GM19372 (cell line): ENCODE data around the gene GZMB.
"Not testable (repeated sequence)": the region's sequence is repeated elsewhere in the genome, so short reads cannot be mapped to it uniquely, and the experiment has no call there.

Experiments used
- ATAC-seq: cut with Tn5 transposase; IDR thresholded peaks from one replicate; pipeline ENCODE4 v1.9.1; 2021; ENCODE audit warnings: mild to moderate bottlenecking, low read depth, moderate library complexity; ENCODE audit not compliant: unreplicated experiment

Gene GZMB

DNA sequence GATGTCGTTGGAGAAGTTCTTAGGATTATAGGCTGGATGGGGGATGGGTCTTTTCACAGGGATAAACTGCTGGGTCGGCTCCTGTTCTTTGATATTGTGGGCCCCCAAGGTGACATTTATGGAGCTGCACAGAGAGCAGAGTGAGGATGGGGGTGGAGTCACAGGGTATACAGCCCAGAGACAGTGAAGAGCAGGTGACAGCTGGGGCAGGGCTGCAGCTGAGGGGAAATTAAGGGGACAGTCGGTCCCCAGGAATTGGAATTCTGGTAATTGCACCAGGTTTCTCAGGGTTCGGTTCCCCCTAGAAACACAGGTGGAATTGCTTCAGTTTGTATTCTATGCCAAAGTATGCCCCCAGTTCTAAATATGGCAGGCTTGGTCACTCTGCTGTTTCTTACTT lies 1.7 kb downstream of the GZMB start:
- ATAC-seq: no peak

DNA sequence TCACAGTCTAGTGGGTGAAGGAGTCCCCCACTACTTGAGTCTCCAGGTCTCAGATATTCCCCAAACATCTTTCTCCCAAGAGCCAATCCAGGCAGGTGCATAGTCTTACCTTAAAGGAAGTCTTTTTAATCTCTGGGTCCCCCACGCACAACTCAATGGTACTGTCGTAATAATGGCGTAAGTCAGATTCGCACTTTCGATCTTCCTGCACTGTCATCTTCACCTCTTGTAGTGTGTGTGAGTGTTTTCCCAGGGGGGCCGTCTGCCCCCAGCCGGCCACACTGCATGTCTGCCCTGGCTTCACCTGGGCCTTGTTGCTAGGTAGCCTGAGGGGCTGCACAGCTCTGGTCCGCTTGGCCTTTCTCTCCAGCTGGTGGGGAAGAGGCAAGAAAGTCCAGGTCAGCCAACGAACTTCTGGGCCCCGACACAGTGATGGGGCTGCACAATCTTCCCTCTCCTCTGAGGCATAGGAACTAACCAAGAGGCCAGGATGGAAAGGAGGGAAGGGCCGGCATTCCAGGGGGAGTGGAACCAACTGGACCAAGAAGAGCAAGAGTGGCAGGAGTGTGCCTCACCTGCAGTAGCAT lies 2.1 kb downstream of the GZMB start:
- ATAC-seq: no peak

DNA sequence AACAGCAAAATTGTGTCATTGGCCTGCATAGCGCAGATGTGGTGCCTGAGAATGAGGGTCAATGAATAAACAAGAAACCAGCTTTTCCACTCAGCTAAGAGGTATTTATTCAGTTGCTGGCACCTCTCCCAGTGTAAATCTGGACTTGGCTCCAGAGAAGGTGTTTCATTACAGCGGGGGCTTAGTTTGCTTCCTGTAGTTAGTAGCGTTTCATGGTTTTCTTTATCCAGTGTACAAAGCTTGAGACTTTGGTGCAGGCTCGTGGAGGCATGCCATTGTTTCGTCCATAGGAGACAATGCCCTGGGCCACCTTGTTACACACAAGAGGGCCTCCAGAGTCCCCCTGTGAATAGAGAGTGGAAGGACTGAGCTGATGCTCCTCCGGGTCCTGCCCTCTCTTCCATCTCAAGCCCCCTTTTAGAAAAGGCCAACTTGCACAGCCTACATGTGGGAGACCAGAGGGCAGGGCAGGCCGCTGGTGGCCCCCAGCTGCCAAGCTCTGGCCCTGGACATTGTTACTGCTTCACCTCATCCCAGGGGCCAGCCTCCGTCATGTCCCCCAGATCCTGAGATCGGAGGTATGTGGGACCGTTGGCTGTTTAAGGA lies 3.0 kb downstream of the GZMB start:
- no peak for ATAC-seq

DNA sequence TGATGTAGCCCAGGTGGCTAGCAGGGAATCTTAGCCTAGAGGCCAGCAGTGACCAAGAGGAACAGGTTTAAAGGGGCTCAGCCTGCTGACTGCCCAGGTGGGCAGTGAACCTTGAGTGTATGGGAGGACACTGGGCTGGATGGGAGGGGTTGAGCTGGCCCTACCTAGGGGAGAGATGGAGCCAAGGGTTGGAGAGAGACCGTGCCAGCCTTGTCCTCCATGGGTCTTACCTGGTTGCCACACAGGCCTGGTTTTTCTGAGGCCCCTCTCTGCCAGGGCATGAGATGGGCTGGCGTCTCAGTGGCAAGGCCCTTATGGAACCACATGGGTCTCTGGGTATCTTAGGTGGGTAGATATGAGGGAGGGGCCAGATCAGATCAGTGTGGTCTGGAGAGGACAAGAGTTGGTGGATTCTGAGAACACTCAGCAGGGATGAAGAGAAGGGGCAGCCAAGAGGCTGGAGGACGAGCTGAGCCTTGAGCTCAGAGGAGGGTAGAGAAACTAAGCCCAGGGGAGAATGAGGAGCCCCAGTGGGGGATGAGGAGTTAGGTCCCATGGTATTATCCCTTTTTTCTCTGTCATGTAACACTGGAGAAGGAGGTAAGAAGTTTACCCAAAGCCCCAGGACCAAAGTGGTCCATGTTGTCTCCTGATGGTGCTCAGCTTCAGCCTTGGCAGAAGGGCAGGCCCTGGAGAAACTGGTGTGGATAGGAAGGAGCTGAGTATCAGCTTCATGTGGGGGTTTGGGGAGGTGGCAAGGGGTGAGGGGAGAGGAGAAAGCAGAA lies 3.7 kb downstream of the GZMB start:
- ATAC-seq: no peak

DNA sequence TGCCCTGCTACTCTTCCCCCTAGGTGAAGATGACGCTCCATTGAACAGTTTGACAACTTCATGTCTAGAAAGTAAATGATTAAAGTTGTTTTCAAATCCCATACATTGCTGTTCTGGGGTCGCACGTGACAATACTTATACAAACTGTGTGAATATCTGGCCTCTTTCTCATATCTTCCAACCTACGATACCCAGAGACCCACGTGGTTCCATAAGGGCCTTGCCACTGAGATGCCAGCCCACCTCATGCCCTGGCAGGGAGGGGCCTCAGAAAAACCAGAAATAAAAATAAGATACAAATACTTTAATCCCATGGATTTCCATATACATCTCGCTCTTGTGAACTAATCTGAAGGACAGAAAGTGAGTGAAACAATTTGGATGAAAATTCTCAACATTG lies 4.5 kb downstream of the GZMB start:
- ATAC-seq: no peak

DNA sequence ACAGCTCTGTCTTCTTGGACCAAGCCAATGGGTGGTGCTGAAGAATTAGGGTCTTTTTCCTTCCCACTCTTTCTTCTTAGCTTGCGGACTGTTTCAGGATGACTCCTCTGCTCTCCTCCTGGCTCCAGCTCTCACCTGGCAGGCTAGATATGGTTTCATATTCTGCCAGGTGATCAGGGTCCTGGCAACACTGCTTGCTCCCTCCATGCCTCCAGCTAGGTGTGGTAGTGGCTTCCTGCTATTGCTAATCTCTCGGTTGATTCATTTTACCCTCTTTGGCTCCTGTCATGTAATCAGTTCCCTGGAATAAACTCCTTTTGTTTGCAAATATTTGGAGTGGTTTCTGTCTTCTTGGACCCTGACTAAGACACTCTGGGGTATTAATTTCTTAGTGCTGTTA lies 20.2 kb downstream of the GZMB start:
- no peak for ATAC-seq

DNA sequence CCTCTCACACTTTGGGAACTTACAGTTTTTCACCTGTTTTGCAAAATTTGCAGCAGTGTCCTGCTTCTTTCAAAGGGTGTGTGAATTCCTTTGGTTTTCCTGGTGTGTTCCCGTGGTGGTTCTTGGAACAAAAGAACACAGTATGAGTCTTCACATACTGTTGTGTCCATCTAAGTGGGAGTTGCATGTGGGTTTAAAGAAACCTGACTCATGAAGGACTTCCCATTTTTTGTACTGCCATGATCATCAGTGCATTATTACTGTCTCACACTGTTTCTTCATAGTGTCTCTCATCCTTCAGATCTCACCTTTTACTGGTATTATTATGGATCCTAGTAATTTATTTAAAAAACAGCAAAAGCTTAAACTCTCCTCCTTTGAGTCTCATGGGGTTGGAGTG lies 20.7 kb downstream of the GZMB start:
- ATAC-seq: no peak

DNA sequence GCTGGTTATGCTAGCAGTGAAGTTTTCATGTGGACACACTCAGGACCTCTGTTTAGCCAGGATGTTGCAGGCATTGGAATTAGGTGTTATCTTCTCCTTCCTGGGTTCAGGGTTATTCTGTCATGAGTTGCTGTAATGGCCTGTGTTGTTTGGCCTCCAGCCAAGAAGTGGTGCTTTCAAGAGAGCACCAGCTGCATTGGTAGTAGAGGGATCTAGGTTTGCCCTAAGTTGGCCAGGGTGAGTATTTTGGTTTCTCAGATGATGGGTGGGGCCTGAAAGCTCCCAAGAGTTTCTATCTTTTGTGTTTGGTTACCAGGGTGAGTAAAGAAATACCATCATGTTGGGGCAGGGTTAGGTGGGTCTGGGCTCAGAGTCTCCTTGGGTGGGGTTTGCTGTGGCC lies 21.8 kb downstream of the GZMB start:
- ATAC-seq: no peak

DNA sequence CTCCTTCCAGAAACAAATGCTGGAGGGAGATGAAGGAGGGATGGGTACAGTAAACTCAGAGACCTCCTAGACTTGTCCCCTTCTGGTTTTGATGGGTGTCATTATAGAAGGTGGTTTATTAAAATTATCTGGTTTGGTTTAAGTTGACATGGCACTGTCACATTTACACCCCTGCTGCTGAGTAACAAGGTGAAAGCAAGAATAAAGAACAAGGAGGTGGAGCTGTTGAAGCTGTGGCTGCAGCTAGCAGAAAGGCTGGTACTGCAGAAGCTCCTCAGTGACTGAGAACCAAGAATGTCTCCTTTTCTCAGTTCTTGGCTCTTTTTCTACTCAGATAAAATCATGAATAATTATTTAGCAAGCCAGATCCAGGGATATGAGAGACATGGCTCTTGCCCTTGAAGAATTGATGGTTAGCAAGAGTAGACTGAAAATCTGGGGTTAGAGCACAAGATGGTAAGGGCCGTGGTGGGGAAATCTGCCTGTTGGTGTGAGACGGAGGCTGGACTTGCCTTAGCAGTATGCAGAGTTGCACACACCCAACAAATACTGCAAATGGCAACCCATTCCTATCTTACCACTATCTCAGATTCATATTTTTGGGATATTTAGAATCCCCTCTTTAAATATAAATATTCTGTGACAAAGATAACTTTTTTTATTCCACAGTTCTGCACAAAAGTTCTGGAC lies 24.2 kb downstream of the GZMB start, which contains the start of gene GZMH:
TSS of gene GZMH (minus strand) at position 31 of the 690 bp plus-strand sequence. CDS start 72 bp downstream, outside the sequence.
- no peak for ATAC-seq

DNA sequence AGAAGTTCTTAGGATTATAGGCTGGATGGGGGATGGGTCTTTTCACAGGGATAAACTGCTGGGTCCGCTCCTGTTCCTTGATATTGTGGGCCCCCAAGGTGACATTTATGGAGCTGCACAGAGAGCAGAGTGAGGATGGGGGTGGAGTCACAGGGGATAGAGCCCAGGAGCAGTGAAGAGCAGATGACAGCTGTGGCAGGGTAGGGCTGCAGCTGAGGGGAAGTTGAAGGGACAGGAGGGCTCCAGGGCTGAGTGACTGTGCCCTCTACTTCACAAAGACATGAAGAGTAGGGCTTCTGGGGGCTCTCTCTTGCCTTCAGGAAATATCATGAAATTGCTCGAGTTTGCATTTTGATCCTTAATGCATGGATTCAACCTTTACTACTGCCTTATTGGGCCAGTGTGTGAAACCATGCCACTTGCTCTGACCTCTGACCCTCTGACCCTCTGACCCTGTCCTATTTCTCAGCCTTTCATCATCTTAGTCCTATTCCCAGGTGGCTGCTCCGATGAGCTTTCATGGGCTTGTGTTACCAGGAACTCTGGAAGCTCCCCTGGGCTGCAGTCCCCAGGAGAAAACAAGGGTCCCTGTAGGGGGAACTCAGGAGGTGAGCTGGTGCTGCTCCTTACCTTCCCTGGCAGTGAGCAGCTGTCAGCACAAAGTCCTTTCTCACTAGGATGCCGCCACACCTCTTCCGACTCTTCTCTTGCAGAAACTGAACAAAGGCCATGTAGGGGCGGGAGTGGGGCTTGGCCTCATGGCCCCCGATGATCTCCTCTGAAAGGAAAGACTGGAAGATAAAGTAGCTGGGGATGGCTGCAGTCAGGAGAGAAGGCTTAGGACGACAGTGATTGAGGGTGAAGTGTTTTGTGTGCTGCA lies 26.1 kb downstream of the GZMB start:
- ATAC-seq: no peak

DNA sequence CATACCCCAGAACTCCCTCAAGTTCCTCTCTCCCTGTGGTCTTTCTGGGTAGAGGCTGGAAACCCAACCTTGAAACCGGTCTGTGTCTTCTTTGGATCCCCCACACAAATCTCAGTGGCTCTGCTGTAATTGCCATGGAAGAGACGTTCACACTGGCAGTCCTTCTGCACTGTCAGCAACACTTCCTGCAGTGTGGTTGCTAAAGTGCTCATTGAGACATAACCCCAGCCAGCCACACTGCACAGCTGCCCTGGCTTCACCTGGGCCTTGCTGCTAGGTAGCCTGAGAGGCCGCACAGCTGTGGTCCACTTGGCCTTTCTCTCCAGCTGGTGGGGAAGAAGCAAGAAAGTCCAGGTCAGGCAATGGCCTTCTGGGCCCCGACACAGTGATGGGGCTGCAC lies 26.9 kb downstream of the GZMB start:
- ATAC-seq: no peak

DNA sequence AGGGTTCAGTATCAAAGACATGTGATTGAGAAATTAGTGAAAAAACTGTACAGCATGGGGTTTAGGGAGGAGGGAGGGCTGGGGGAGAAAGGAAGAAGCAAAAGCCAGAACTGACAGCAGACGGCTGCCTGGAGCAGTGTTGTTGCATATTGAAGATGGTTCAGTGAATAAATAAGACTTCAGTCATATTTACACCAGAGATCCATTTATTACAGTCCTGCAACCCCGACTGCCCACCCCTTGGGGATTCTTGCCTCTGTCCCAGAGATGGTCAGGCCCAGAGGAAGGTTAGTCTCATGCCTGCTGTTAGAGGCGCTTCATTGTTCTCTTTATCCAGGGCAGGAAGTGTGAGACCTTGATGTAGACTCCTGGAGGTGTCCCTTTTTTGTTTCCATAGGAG lies 27.7 kb downstream of the GZMB start:
- ATAC-seq: no peak

DNA sequence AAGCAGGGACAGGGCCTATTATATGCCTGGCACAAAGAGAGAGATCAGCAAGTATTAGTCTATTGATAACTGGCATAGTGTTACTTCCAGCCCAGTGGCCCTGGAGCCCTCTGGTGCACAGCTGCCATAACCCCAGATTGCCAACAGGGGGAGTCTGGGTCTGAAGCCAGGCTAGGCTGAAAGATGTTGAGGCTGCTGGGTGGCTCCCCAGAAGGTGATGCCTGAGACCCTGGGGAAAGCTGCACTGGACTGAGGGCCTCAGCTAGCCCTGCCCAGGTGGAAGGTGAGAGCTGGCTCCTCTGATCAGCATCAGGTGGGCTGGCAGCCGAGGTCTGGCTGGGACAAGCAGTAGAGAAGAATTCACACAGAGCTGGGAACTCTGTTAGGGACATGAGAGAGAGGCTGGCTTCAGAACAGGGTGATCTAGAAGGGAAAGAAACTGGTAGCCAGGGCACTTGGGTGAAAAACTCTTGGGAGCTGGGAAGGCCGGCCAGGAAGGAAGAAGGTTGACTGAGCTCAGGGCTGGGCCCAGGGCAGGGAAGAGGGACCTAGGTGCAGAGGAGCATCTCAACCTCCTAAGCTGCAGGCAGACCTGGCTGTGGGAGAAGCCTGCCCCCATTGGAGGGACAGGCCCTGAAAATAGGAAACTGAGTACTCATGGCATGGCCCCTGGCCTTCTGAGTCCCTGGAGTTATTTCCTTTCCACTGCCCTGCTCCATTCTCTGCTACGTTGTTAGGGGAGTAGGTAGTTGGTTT lies 28.4 kb downstream of the GZMB start:
- peak; percentile 85 for ATAC-seq

DNA sequence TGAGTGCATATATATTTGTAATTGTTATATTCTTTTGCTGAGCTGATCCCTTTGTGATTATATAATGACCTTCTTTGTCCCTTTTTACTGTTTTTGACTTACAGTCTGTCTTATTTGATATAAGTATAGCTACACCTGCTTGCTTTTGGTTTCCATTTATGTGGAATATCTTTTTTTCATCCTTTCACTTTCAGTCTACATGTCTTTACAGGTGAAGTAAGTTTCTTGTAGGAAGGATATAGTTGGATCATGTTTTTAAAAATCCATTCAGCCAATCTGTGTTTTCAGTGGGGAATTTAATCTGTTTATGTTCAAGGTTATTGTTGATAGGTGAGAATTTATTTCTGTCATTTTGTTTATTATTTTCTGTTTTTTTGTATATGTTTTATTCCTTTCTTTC lies 36.6 kb downstream of the GZMB start:
- ATAC-seq: no peak

DNA sequence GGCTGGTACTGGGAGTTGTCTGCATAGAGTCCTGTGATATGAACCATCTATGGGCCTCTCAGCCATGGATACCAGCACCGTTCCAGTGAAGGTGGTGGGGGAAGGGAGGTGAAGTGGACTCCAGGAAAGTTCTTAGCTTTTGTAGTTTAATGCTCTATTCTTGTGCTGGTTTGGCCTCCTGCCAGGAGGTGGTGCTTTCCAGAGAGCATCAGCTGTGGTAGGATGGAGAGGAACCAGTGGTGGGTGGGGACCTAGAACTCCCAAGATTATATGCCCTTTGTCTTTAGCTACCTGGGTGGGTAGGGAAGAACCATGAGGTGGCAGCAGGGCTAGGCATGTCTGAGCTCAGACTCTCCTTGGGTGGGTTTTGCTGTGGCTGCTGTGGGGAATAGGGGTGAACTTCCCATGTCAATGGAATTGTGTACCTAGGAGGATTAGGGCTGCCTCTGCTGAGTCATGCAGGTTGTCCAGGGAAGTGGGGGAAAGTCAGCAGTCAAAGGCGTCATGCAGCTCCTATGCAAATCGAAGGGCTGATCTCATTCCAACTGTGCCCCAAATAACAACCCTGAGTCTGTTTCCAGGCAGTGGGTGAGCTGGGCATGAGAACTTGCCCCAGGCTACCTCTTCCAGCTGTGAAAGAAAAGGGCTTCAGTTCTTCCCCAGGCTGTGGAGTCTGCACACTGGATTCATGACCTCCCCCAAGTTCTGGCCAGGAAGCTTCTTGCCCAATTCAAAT lies 38.7 kb downstream of the GZMB start:
- ATAC-seq: no peak

DNA sequence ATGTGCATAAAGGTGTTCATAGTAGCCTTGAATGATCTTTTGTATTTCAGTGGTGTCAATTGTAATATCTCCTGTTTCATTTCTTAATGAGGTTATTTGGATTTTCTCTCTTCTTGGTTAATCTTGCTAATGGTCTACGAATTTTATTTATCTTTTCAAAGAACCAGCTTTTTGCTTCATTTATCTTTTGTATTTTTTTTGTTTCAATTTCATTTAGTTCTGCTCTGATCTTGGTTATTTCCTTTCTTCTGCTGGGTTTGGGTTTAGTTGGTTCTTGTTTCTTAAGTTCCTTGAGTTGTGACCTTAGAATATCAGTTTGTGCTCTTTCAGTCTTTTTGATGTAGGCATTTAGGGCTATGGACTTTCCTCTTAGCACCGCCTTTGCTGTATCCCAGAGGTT lies 43.0 kb downstream of the GZMB start:
- ATAC-seq: not testable (repeated sequence)

DNA sequence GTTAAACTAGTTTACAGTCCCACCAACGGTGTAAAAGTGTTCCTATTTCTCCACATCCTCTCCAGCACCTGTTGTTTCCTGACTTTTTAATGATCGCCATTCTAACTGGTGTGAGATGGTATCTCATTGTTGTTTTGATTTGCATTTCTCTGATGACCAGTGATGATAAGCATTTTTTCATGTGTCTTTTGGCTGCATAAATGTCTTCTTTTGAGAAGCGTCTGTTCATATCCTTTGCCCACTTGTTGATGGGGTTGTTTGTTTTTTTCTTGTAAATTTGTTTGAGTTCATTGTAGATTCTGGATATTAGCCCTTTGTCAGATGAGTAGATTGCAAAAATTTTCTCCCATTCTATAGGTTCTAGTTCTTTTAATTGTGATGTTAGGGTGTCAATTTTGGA lies 49.6 kb downstream of the GZMB start:
- not testable (repeated sequence) for ATAC-seq
